Hippocampal formation (tissue), 2 donors: Measurements from ENCODE around the gene SLCO2B1.
"Not testable (repeated sequence)": the region's sequence is repeated elsewhere in the genome, so short reads cannot be mapped to it uniquely, and the experiment has no call there.

ENCODE experiments used
- DNase-seq, 2 donors: peaks; one replicate each; lab custom pipeline; 2025; lab: John Stamatoyannopoulos, UW

Gene SLCO2B1

GRCh38 chr11:75150879-75151278 is at the start of gene SLCO2B1:
TSS of gene SLCO2B1 (plus strand) at chr11:75151107. CDS start at chr11:75151382, 275 bp downstream.
- no peak for DNase-seq

DNA sequence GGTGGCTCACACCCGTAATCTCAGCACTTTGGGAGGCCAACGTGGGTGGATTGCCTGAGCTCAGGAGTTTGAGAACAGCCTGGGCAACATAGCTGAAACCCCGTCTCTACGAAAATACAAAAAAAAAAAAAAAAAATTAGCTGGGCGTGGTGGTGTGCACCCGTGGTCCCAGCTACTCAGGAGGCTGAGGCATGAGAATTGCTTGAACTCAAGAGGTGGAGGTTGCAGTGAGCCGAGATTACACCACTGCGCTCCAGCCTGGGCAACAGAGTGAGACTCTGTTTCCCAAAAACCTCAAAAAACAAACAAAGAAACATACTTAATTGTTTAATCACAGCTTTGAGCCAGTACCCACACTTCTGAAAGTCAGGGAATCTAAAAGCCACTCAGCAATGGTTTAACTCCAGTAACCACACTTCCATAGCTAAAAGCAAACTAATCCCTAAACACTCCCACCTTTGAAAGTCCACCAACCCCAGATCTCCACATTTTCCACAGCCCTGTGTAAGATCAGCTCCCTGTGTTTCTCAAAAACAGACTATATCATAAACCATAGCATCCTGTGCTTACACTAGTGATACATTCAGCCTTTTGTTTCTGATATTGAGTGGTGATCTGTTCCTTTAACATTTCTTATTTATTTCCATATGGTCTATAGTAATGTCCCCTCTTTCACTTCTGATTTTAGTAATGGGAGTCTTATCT is 49.3 kb upstream of the SLCO2B1 start:
- no peak for DNase-seq

DNA sequence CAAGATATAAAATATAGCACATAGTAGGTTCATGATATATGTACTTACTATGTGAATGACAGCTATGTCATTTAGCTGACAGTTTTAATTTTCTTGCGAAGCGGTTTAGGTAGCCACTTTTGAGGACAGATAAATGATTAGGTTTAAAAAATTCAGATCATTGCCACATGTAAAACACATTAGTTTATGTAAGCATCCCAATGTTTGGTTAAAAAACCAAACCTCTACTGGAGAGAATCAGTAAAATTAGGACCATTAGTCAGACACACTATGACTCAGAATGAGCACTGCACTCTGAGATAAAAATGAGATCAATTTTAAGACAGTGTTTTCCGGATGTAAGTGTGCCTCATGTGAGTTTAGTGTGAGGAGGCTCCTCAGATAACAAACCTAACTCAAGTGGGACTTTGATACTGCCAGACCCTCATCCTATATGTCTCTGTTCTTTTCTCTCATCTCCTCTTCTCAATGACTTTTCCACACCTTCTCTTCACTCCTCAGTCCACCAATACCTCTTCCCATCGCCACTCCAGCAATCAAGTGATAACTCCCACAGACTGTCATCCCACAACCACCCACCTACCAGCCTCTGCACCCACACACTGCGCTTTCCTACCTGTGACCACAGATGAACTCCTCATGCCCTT is 47.4 kb upstream of the SLCO2B1 start:
- no peak for DNase-seq

- no peak for DNase-seq
These were observed 45.4 kb upstream of the SLCO2B1 start for GRCh38 chr11:75105462-75105925.

DNA sequence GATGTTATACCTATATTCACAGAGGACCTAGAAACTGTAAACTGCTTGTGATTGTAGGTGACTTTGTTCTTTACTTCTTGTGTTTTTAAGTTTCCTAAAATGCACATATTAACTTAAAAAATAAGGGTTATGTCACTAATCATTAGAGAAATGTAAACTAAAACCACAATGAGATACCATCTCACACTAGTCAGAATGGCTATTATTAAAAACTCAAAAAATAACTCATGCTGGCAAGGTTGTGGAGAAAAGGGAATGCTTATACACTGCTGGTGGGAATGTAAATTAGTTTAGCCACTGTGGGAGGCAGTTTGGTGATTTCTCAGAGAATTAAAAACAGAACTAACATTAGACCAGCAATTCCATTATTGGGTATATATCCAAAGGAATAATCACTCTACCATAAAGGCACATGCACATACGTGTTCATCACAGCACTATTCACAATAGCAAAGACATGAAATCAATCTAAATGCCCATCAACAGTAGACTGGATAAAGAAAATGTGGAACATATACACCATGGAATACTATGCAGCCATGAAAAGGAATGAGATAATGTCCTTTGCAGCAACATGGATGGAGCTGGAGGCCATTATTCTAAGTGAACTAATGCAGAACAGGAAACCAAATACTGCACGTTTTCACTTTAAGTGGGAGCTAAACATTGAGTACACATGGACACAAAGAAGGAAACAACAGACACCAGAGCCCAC is 44.8 kb upstream of the SLCO2B1 start:
- not testable (repeated sequence) for DNase-seq

- DNase-seq = no peak
These were observed 43.7 kb upstream of the SLCO2B1 start for GRCh38 chr11:75107187-75107586.

DNA sequence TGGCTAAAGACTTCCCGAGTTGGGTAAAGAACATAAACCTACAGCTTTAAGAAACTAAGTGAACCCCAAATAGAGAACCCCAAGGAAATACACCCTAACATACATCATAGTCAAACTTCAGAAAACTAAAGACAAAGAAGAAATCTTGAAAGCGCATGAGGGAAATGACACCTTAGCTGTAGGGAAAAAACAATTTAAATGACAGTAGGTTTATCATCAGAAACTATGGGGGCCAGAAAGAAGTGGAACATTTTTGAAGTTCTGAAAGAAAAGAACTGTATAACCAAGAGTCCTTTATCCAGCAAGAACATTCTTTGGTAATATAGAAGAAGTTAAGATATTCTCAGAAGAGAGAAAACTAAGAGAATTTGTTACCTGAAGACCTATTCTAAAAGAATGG is 38.7 kb upstream of the SLCO2B1 start:
- DNase-seq = no peak

- DNase-seq = no peak
These were observed 37.9 kb upstream of the SLCO2B1 start for GRCh38 chr11:75113030-75113429.

DNA sequence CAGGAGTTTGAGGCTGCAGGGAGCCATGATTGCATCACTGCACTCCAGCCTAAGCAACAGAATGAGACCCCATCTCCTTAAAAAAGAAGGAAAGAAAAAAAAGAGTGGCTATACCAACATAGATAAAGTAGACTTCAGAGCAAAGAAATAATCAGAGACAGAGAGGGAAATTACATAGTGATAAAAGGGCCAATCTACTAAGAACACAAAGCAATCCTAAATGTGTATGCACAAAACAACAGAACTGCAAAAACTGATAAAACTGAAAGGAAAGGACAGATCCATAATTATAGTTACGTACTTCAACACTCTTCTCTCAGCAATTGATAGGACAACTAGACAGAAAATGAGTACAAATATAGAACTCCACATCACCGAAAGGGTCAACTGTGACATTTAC is 36.4 kb upstream of the SLCO2B1 start:
- DNase-seq = no peak

DNA sequence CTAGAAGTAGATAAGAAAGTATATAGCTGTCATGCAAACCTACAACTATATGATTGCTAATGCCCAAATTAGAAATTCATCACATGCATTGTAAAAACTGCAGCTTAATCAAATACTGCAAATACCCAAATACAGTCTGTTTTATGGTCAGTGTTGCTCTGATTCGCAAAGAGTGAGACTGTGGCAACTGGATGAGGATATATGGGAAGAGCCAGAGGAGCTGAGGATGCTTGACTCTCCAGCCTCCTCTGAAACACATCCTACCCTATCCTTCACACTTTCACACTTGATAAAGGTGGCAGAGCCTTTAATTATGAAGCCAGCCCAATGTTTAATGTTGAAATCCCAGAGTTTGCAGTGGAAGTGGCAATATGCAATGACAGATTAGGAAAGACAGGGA is 32.3 kb upstream of the SLCO2B1 start:
- no peak for DNase-seq

GRCh38 chr11:75126564-75126963 is 24.3 kb upstream of the SLCO2B1 start:
- DNase-seq = no peak

GRCh38 chr11:75132080-75132479 is 18.8 kb upstream of the SLCO2B1 start:
- DNase-seq = no peak

DNA sequence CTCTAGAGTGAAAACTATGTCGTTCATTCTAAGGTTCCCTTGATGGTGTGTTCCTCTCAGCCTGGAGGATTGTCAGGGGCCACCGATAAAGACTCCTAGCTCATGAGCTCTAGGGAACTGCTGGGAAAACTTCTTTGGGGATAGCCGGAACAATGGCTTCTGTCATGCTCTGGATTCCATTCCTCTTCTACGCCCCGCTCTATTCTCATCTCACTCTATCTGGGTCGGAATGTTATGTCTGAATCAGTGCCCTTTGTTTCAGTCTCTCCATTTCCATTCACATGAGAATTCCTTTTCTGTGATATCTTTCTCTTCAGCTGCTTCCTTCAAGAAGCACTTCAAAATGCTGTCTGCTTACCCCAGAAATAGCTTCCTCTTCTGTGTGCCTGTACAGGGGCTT is 16.9 kb upstream of the SLCO2B1 start:
- DNase-seq = no peak

- no peak for DNase-seq
These were observed 15.8 kb upstream of the SLCO2B1 start for GRCh38 chr11:75135021-75135650.

GRCh38 chr11:75135651-75136050 is 15.3 kb upstream of the SLCO2B1 start:
- DNase-seq = no peak

GRCh38 chr11:75140269-75141138 is 10.4 kb upstream of the SLCO2B1 start:
- DNase-seq = peak in 1 of 2 donors; percentile 48

DNA sequence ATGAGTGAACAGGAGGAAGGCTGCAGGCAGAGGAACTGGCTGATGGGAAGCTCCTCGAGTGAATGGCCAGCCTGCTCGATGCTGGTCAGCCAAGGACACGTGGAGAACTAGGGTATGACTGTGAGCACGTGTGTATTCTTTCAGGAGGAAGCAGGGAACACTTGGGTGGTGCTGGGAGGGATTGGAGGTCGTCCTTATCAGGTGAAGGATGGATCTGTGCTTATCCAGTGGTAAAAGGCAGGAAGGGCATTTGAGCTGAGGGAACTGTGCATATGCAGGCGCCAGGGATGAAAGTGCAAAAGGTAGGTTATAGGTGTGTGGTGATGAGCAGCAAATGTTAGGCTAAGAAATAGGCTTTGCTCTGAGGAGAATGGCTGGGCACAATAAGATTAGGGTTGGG is 9.7 kb upstream of the SLCO2B1 start:
- DNase-seq = no peak

DNA sequence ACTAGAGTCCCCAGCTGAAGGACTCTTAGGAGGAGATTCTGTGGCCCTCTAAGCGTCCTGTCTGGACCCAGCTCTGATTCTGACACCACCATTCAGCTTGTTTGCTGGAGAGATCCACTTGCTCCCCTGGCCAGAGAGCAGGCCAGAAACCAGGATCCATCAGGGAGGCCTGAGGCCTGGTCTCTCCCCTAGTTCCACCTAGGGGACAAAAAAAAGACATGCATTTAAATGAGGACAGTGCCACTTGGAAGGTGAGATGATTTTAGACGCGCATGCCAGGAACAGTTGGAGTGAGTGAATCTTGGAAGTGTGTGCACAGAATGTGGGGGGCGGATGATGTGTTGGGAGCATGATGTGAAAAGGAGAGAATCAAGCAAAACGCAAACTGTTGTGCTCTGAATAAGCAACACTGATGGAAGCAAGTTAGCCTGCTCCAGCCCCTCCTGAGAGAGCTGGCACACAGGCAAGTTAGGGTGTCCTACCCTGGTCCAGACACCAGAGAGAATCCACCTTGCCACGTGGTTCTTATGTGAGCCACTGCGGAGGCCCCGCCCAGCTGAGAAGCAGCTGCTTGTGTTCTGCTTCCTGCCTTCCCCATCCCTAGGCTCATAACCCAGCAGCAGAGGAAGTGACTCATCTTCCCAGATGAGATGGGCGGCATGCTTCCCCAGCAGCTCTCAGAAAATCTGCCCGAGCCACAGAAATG is 8.0 kb upstream of the SLCO2B1 start:
- peak; percentile 42 to 74 for DNase-seq

GRCh38 chr11:75143420-75143731 is 7.5 kb upstream of the SLCO2B1 start:
- no peak for DNase-seq

GRCh38 chr11:75144716-75145014 is 6.2 kb upstream of the SLCO2B1 start:
- DNase-seq = no peak
